ENCODE data around the gene SEC22A.

The SEC22A gene

DNA sequence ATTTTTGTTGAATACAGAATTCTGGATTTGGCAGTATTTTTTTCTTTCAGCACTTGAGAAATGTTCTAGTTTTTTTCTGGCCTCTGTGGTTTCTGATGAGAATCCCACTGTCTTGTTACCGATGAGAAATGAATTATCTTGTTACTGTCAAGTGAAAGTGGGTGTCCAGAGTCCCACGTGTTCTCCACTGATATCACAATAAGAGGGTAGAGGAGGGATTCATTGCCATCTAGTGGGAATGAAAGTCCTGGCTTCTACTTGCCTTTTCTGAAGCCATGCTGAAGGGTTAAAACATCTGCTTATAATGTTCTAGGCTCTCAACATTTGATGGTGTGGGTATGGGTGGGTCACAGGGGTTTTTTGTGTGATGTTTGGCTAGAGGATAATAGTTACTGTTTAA is 66.1 kb downstream of the SEC22A start:
- no peak for FAIRE-seq

DNA sequence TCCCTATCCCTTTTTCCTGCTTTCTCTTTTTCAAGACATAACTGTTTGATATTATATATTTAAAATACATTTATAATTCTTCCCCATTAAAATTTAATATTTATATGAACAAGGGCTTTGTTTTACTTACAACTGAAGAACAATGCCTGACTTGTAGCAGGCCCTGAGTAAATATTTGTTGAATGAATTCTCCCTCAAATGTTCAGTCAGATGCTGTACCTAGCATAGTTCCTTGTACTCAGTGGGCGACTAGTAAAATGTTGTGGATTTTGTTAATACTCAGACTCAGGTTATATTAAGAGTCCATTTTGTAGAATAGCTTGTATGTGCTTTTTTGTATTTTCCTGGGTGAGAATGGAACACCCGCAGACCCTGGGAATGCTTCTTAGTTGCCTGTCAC is 69.1 kb downstream of the SEC22A start:
- FAIRE-seq: no peak

DNA sequence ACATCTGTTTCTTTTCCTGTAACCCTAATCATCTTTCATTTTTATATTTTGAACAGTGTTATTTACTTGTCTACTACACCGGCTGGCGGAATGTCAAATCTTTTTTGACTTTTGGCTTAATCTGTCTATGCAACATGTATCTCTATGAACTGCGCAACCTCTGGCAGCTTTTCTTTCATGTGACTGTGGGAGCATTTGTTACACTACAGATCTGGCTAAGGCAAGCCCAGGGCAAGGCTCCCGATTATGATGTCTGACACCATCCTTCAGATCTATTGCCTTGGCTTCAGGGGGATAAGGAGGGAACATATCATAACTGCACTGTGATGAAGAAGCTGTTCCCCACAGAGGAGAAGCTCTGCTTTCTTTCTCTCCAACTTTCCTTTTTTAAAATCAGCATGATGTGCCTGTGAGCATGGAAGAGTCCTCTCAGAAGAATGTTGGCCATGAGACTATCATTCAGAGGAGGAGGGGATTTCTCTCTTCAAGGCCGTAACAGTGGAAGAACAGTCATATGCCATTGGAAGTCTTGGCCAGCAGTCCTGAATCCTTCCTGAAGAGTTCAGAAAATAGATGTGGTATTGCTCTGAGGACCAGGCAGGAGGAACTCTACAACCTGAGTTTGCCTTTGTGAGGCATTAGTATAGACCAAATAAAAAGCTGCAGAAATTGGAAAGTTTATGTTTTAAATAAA is 69.9 kb downstream of the SEC22A start:
- FAIRE-seq: no peak

DNA sequence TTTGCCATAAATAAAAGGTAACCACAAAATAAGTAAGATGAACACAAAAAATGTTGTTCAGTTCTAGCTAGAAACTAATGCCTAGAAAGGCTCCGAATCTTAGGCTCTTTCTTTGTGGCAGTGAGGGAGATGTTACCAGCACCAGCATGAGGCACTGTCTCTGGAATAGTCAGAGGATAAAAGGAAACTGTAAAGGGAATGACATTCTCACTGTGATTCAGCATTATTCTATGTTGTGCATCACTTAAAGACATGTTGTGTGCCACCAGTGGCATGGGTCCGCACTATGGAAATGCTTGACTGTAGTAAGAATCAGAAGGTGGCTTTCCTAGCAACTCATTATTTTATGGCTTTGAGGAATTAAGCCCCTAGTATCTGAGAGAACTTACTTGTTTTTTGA is 70.8 kb downstream of the SEC22A start:
- FAIRE-seq: no peak

DNA sequence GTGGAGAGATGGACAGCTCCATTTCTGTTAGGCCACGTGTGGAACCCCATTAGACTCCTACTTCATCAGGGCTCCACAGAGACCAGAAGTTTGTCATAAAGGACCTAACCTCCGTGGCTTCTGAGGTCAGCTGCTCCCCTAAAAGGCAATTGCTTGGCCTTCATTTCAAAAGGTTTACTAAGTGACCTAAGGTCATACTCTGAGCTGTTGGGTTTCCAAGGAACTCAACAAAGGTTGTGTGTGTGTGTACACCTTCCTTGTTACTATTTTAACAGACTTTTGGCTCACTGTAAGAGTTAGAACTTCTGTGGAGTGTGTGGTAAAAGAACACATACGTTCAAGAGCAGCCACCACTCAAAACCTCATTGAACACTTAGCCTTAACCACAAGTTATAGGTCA is 73.9 kb downstream of the SEC22A start:
- FAIRE-seq: no peak

DNA sequence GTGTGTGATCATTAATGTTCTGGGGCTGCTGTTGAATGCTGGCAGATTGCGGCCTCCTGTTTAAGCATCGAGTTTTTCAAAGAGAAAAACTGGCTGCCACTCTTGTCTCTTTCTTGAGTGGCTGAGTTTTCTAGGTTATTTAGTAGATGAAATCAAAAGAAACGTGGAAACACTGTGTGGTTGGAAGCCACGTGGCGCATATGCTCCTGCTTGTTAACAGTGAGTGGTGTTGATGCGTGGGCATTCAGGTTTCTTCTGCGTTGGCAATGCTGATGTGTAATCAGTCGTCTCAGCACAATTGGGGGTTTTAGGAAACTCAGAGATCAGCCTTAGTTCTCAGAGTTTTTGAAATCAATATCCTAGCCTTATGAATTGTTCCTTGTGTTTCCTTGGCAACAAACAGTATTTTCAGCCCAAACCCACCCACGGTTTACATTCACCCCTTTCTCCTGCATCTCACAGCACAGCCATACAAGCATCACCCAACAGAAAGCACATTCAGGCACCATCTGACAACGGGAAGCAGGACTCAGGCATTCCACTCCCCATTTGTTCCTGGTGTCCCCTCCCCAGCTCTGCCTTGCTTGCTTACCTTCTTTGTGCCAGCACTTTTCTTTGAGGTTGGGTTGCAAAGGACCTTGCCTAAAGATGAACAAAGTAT is 74.7 kb downstream of the SEC22A start:
- no peak for FAIRE-seq

DNA sequence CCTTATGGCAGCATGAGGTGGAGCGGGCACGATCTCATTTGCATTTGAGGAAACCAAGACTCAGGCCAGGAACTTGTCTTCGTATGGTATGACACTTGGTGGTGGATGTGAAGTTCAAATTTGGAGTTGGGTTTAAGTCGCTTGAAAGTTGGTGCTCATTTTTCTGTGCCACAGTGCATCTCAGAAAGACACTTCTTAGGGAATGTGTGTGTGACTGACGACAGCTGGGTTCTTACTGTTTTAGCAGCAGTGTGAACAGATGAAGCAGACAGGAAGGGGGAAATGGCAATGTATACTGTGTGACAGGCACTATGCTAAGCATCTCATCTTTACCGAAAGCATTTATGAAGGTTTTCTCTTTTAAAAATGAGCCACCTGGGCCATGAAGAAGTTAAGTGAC is 75.4 kb downstream of the SEC22A start:
- no peak for FAIRE-seq

DNA sequence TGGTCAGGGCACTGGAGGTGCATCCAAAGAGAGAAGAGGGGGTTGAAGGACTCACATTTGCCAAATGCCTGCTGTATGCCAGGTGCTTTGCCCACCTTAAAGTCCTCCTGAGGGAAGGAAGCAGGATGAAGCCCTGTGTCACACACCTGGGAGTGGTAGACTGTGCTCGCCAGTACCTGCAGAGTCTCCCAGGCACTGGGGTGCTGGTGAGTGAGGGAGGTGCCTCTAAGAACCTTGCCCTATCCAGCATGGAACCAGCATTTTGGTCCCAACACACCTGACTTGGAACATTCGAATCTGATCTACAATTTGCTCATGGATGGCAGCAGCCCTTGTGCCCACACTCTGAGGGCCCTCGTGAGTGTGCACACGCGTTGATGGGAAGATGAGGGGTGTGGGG is 76.7 kb downstream of the SEC22A start:
- FAIRE-seq: no peak

DNA sequence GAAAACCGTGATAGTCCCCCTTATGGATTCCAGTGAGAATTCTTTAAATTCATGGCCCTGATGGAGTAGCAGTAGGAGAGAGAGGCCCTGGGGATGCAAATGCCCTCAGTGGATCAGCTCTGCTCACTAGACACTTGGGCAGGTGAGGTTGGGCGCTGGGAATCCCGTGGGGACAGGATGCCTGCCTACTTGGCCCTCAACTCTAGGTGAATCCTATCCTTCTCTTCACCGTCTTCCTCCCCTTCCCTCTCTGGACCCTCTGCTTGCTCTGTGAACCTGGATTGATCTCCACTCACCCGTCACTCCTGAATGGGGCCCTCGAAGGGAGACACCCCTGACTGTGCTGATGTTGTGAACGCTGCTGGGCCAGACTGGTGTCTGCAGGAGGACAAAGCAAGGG is 77.4 kb downstream of the SEC22A start:
- no peak for FAIRE-seq

DNA sequence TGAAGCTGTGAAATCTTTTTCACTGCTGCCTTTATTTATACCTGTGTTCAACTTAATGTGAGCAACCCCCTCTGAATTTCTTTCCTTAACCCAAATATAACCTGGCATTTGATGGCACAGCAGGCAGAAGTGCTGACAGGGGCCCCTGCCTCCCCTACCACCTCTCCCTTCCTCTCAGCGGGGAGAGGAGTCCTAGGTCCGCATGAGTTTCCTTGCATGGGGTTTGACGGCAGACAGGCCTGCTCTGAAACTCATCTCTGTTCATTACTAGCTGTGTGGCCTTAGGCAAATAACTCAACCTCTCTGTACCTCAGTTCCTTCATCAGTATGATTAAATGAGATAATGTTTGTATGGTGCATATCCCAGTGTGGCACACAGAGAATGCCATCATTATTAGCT is 79.7 kb downstream of the SEC22A start:
- no peak for FAIRE-seq

DNA sequence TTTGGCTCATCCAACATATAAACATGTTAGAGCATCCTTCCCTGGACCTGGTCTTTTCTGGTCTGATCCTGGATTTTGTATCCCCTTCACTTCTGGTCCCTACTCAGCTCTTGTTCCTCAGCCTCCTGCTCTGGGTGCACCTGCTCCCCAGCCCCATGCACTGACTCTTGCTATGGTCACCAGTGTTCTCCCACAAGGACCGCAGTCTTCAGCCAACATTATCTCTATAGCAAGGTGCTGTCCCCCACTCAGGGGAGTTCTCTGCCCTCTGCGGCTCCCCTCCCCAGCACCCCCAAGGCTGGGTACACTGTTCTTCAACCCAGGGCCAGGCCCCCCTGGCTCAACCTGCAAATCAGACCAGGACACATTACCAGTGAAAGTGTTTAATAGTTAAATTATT is 80.2 kb downstream of the SEC22A start:
- FAIRE-seq: no peak

DNA sequence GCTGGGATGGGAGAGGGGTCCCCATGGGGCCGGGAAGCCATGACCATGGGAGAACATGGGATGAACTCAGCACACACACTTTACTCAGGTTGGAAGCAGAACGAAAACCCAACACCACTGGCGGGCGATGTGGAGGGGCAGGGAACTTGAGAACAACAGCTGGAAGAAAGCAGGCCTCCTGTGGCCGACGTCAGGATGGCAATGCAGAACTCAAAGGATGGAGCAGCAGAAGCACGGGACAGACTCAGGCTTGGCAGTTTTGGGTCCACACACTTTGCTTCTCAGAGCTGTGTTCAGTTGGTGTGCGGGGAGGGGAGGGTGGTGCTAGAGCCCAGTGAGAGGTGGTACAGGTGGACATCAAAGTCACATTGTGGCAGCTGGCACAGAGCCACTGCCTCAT is 80.7 kb downstream of the SEC22A start:
- FAIRE-seq: no peak

DNA sequence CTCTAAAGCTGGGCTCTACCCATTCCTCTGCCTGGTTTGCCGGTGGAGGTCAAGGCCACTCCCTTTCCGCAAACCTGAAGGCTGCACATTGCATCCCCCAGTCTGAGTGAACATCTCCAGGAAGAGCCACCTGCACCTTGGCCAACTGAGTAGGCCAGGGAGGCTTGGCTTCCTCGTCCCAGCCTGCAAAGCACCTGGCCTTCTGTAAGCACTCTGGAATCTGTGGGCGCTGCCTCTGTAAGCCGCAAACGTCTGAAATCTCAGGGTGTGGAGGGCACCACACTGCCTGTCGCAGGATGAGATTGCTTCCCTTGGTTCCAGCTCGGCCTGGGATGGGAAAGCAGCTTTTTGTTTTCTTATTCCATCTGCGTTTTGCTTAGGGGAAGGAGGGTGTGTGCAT is 81.3 kb downstream of the SEC22A start:
- FAIRE-seq: no peak

DNA sequence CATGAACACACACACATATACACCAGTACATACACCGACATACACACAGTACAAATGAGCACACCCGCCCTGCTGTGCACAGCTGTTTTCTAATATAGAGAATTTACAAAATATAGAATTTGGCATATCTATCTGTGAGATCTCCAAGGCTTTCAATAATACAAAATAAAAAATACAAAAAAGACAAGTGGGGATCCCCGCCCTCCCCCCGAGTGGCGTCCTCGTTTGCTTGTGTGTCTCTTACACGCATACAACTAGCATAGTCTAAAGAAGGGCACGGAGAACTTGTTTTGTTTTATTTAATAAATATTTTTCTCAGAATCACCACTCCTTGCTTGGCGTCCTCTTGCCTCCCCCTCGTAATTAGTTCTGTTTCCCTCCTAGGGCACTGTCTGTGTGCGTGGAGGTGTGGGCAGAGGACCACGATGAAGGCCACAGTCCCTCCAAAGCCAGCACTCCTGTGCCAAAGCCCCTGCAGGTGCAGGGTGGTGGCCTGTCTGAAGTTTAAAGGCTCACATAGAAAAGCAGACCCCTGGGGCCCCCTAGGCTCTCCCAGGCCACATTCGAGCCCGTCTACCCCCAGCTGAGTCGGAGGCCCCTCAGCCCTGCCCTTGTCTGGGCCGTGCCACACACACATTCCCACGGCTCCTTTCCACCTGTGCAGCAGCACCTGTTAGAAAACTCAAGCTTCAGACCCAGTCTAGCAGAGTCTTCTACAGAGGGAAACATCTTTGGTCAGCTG is 82.1 kb downstream of the SEC22A start:
- no peak for FAIRE-seq

DNA sequence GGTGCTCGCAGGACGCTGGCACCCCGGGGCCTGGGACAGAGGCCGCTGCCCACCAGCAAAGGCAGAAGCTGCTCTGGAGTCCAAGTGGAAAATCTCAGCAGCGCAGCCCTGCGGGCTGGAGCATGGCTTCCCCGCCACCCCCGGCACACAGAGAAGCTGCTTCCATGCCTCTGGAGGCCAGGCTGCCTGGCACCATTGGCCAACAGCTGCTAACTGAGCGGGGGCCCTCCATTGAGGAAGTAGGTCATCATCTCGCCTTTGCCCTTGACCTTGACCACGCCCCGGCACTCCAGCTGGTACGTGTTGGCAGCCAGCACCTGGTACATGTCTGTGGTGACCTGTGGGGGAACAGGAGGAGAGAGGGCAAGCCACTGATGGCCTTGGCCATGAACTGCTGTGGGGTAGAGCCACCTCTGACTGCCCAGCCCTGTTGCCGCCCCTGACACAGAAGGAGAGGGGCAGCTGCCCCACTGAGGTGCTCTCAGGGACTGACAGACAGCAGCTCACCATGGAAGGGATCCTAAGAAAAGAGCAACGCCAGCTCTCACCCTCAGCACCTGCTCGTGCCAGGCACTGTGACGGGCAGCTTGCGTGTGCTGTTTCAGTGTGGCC is 82.8 kb downstream of the SEC22A start:
- FAIRE-seq: no peak

DNA sequence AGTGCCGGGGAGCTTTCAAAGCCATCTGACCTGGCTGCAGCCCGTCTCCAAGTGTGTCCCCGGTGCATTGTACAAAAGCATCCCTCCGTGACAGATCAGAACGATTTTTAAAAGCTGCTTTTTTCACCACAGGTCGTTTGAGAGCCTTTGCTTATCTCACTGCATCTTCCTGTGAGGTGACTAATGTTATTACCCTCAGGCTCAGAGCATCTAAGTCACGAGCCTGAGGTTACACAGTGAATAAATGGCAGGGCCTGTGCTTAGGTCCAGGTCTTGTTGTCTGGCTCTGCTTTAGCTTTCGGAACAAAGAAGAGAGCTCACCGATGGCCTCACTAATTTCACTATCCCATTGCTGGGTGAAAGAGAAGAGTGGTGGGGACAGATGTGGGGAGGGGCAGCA is 83.3 kb downstream of the SEC22A start:
- FAIRE-seq: no peak

DNA sequence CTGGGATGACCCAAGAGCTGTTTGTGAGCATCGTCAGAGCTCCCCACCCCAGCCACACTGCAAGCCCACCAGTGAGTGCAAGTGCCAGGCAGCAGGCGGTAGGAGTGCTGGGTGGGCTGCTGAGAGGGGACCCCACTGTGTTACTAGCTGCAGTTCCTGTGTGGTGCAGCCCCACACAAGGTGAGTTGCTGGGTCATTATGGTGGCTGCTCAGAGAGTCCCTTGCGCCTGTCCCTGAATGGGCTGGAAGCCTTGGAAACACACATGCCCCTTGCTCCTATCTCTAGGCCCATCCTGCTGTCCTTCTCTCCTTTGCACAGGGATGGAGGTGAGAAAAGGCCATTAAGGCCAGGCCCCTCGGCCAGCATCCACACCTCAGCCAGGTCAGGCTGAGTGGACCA is 83.7 kb downstream of the SEC22A start:
- FAIRE-seq: no peak

DNA sequence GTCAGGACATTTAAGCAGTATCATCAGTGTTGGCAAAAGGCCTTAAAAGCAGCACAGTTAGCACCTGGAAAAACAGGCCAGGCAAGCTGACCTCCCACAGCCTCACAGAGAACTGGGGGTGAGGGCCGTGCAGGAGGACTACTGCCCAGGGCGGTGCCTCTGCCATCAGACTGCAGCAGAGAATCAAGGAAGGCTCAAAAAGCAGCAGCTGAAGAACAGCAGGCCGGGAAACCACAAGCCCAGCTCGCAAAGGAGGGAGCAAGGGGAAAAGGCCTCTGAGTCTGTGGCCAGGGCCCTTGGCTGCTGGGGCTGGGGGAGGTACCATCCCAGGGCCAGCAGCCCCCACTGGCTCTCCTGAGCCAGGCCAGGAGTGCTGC is 84.2 kb downstream of the SEC22A start:
- no peak for FAIRE-seq

DNA sequence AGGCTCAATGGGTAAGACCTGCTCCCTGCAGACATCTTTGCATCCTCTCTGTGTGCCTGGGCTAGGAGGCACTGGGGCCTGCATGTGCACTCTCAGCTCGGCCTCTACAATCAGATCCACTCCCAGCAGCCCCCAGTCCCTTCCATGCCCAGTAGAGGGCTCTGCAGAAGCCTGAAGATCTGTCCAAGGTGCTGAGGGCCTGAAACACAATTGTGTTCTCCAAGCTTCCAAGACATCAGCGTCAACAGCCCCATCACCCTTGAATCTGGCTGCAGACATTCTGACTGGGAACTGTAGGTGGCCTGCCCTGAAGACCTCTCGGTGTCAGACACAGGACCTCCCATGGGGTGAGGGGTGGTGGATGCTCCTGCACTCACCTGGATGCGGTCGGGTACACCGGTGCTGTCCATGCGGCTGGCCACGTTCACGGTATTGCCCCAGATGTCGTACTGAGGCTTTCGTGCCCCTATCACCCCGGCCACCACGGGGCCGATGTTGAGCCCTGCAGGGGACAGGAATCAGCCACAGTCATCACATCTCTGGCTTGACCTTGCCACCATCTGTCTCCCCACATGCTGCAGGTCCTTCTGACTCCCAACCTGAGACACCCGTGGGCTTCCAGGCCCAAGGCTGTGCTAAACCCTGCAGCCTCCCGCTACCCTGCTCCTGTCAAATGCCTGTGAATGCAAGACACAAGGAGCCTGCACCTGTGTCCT is 84.7 kb downstream of the SEC22A start:
- FAIRE-seq: no peak

DNA sequence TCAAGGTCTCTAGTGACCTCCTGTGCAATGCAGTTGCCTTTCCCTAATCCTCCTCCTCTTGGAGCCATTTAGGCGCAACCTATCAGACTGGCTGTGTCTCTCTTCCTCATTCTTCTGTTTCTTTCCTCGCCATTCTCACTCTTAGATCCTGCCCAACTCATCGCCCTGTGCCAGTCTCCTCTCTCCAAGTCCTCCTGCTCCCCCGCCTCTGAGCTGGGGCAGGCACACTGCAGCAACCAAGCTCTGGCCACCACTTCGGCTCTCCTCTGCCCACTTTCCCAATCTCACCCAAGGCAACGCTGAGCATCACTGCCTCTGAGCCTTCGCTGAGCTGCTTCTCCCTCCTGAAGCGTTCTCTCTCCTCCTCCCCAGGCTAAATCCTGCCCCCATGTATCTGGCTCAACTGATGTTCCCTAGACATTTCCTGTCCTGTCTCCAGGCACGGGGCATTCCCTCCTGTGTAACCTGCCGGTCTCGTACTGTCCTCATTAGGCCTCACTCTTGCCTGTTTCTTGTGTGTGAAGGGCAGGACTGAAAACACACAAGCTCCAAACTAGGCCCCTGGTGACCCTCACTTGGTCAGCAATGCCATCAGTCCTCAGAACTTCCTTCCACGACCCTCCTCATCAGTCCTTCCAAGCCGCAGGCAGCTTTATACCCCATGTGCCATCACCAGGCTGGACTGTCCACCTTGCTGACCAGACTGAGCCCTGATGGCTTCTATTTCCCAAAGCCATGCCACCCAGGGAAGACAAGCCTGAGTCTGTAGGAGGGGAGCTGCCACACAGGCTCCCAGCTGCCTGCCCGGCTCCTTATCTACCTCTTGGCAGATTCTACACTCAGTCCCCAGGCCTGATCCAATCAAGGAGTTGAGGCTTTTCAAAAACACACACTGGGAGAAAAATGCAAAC is 85.6 kb downstream of the SEC22A start:
- no peak for FAIRE-seq

DNA sequence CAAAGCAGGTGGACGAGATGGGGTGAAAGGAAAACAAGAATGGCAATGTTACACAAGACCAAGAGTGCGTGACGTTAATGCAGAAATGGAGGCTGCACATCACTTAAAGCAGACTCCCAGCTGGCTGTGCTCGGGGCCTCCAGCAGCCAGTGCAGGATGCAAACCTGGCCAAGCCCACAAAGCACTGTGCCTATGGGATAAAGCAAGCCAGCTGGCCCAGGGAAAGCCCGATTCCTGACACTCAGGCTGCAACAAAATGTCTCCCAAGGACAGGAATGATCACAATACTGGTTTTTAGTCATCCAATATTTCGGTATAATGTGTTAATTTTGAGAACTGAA is 86.2 kb downstream of the SEC22A start:
- FAIRE-seq: no peak

DNA sequence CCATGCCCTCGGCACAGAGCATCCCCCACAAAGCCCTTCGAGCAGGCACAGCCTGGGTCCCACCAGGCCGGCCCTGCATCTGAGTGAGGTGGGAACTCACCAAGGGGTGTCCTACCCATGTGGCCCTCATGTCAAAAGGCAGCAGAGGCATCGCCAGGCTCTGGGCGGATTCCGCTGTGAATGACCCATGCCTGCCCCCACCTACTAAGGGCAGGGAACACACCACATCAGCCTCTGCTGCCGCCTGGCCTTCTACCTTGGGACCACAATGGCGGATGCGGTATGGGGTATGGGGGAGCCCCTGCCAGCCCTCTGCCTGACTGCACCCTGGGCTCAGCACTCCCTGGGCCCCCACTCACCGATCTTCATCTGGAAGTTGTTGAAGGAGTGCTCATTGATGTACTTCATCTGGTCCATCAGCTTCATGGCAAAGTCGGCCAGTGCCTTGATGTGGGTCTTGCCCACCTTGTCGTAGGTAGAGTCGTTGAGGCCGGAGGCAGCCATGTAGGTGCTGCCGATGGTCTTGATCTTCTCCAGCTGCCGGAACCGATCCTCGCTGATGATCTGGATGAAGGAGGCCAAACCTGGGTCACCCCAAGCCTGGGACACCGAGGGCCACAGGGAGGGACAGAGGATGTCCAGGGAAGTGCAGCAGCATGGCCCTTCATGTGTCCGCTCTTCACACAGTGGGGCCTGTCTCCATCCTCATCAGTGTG is 87.8 kb downstream of the SEC22A start:
- FAIRE-seq: no peak

Data from TTC549 (cell line).